ENCODE data around the gene OR6X1. TPM values are rescaled to one million over a fixed set of nuclear protein-coding genes. Genes with fewer than 3 reads are reported as not detected.

The OR6X1 gene
- polyA plus RNA-seq, 1 donor (not counting 4 experiments of a cell fraction or from before 2014, with no cell fraction given): not detected

GRCh38 chr11:123775289-123775688 is 21.0 kb upstream of the OR6X1 start:
- Histone ChIP-seq H3K27ac (ENCODE audit: control insufficient read depth, insufficient read depth, low read length) (no peak overlapping the region), H3K4me2 (ENCODE audit: control insufficient read depth, extremely low read depth, insufficient read depth, low read depth, low read length) (no peak overlapping the region), H3K9ac (ENCODE audit: control insufficient read depth, extremely low read depth, insufficient read depth, low read length) (no peak overlapping the region), H3K9me1 (ENCODE audit: control insufficient read depth, extremely low read depth, insufficient read depth, low read length) (no peaks in the 10 kb centered on the region), H4K20me1 (ENCODE audit: control insufficient read depth, extremely low read depth, insufficient read depth, low read length) (no peaks in the 10 kb centered on the region), H3K36me3 (ENCODE audit: control insufficient read depth in 2 of 2, extremely low read depth in 1 of 2, insufficient read depth in 2 of 2, low read length in 2 of 2) (no peaks in the 10 kb centered on the region), H3K4me3 (ENCODE audit: control insufficient read depth in 2 of 3, extremely low read depth in 1 of 3, insufficient read depth in 2 of 3, low read depth in 1 of 3, low read length in 3 of 3) (no peak overlapping the region), H3K27me3 (ENCODE audit: control insufficient read depth, extremely low read depth, insufficient read depth, low read length) (no peaks in the 10 kb centered on the region), H3K79me2 (ENCODE audit: control insufficient read depth, insufficient read depth, low read length) (no peaks in the 10 kb centered on the region), H2AFZ (ENCODE audit: control insufficient read depth, low read length) (no peak overlapping the region), H3K9me3 (ENCODE audit: control insufficient read depth, low read depth, low read length) (no peaks in the 10 kb centered on the region), H3K4me1 (ENCODE audit: control insufficient read depth, extremely low read depth, insufficient read depth, low read length) (no peaks in the 10 kb centered on the region)
- DNase-seq (ENCODE audit: low read depth, low spot score) (no peak), FAIRE-seq (no peak)
- dilution Hi-C loops (cut with MboI; ENCODE audit: extremely low pct_ligation_motif_present, low sequenced_read_pairs): no loop called here
- TF ChIP-seq, protein P1, sequence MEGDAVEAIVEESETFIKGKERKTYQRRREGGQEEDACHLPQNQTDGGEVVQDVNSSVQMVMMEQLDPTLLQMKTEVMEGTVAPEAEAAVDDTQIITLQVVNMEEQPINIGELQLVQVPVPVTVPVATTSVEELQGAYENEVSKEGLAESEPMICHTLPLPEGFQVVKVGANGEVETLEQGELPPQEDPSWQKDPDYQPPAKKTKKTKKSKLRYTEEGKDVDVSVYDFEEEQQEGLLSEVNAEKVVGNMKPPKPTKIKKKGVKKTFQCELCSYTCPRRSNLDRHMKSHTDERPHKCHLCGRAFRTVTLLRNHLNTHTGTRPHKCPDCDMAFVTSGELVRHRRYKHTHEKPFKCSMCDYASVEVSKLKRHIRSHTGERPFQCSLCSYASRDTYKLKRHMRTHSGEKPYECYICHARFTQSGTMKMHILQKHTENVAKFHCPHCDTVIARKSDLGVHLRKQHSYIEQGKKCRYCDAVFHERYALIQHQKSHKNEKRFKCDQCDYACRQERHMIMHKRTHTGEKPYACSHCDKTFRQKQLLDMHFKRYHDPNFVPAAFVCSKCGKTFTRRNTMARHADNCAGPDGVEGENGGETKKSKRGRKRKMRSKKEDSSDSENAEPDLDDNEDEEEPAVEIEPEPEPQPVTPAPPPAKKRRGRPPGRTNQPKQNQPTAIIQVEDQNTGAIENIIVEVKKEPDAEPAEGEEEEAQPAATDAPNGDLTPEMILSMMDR (optimal IDR thresholded peaks at IDR 0.05 in 1 of 3, IDR thresholded peaks at IDR 0.05 in 1 of 3, conservative IDR thresholded peaks at IDR 0.05 in 1 of 3; ENCODE audit: extremely low read depth in 1 of 3, insufficient read depth in 2 of 3, low read length in 3 of 3): no peak
- no peak for TF ChIP-seq EZH2 (IDR thresholded peaks at IDR 0.05; ENCODE audit: low read length)

- H3K4me1 ChIP-seq (ENCODE audit: control insufficient read depth, extremely low read depth, insufficient read depth, low read length): no peaks in the 10 kb centered on the region
- no peak overlapping the region for H2AFZ ChIP-seq (ENCODE audit: control insufficient read depth, low read length)
- H3K9me3 ChIP-seq (ENCODE audit: control insufficient read depth, low read depth, low read length): no peaks in the 10 kb centered on the region
- TF ChIP-seq, protein P1 (optimal IDR thresholded peaks at IDR 0.05 in 1 of 3, IDR thresholded peaks at IDR 0.05 in 1 of 3, conservative IDR thresholded peaks at IDR 0.05 in 1 of 3; ENCODE audit: extremely low read depth in 1 of 3, insufficient read depth in 2 of 3, low read length in 3 of 3): no peak
- no peaks in the 10 kb centered on the region for H3K27me3 ChIP-seq (ENCODE audit: control insufficient read depth, extremely low read depth, insufficient read depth, low read length)
- no peak overlapping the region for H3K4me2 ChIP-seq (ENCODE audit: control insufficient read depth, extremely low read depth, insufficient read depth, low read depth, low read length)
- no peak overlapping the region for H3K27ac ChIP-seq (ENCODE audit: control insufficient read depth, insufficient read depth, low read length)
- H3K9ac ChIP-seq (ENCODE audit: control insufficient read depth, extremely low read depth, insufficient read depth, low read length): no peak overlapping the region
- H3K9me1 ChIP-seq (ENCODE audit: control insufficient read depth, extremely low read depth, insufficient read depth, low read length): no peaks in the 10 kb centered on the region
- no peak for FAIRE-seq
- no peaks in the 10 kb centered on the region for H4K20me1 ChIP-seq (ENCODE audit: control insufficient read depth, extremely low read depth, insufficient read depth, low read length)
- H3K4me3 ChIP-seq (ENCODE audit: control insufficient read depth in 2 of 3, extremely low read depth in 1 of 3, insufficient read depth in 2 of 3, low read depth in 1 of 3, low read length in 3 of 3): no peak overlapping the region
- no peaks in the 10 kb centered on the region for H3K36me3 ChIP-seq (ENCODE audit: control insufficient read depth in 2 of 2, extremely low read depth in 1 of 2, insufficient read depth in 2 of 2, low read length in 2 of 2)
- no peaks in the 10 kb centered on the region for H3K79me2 ChIP-seq (ENCODE audit: control insufficient read depth, insufficient read depth, low read length)
- no peak for DNase-seq (ENCODE audit: low read depth, low spot score)
- dilution Hi-C loops (cut with MboI; ENCODE audit: extremely low pct_ligation_motif_present, low sequenced_read_pairs): no loop called here
Measured at GRCh38 chr11:123773959-123774358, 19.6 kb upstream of the OR6X1 start.

Data from keratinocyte (primary cell).